ENCODE results near the gene GABRR3.

The GABRR3 gene

DNA sequence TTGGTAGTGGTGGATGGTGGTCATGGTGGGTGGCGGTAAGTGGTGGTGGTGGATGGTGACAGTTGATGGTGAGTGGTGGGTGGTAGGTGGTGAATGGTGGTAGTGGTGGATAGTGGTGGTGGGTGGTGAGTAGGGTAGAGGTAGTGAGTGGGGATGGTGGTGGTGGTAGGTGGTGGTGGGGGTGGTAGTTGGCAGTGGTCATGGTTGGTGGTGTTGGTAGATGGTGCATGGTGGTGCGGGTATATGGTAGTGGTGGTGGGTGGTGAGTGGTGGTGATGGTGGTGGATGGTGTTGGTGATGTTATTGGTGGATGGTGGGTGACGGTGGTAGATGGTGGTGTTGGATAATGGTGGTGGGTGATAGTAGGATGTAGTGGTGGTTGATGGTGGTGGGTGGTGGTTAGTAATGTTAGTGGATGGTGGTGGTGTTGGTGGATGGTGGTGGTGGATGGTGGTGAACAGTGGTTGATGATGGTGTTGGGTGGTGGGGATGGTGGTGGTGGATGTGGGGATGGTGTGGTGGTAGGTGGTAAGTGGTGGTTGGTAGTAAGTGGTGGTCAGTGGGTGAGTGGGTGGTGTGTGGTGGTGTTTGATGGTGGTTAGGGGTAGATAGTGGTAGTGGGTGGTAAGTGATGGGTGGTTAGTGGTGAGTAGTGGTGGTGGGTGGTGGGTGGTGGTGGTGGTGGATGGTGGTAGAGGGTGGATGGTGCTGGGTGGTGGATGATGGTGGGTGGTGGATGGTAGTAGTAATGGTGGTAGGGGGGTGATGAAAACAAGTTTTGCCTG lies 46.1 kb downstream of the GABRR3 start:
- DNase-seq (ENCODE audit: low read depth) = no peak

DNA sequence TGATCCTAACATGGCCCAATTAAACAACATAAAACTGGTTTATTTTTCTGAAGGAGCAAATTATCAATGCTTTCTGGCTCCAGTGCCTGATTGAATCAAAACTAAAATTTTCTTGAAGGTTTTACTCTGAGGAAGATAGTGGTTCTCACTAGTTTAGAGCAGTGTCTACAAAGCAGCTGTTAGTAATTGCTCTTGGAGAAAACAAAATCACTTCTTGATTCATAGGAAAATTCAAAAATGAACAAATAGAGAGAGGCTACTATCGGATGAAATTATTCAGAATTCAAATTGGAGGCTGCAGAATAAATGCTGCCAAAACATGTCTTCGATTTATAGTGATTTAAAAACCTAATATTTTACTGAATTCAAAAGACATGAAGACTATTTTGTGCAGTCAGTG lies 47.8 kb downstream of the GABRR3 start:
- DNase-seq (ENCODE audit: low read depth) = no peak

- no peak for DNase-seq (ENCODE audit: low read depth)
Observed at GRCh38 chr3:97983933-97984491, 51.1 kb downstream of the GABRR3 start.

DNA sequence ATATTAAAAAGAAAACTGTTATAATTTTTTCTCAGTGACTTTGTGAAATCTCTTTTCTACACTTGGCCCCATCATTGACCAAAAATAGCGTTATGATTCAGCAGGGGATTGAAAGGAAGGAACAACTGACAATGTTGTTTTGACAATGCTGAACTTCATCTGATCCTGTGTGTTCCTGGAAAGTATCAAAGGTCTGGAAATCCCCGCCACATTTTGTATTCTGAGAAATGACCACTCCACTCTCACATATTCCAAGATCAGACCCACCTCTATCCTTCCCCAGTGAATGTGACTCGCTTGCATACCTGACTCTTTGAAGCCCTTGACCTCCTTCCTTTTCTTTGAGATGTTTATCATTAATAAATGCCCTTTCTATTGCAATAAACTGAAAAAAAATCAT lies 53.2 kb downstream of the GABRR3 start:
- DNase-seq (ENCODE audit: low read depth) = no peak

- DNase-seq (ENCODE audit: low read depth) = no peak
Observed at GRCh38 chr3:97979610-97980009, 55.5 kb downstream of the GABRR3 start.

- DNase-seq (ENCODE audit: low read depth) = no peak
Observed at GRCh38 chr3:97975466-97975865, 59.6 kb downstream of the GABRR3 start.

DNA sequence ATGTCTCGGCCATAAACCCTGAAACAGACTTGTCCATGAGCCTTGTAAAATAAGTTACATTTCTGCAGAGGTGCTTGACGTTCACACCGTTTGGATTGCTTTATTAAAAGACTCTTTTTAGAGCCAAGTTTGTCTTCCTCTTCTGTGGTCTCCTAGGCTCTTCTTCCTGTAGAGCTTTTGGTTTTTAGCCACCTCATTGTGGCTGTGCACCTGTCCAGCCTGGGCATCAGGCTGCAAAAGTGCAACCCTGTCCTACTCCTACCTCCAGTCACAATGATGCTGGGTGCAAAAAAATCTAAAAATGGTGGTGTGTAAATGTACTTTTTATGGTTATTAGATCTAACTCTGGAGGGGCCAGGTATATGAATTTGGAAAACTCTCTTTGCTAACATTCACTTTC lies 60.1 kb downstream of the GABRR3 start:
- no peak for DNase-seq (ENCODE audit: low read depth)

DNA sequence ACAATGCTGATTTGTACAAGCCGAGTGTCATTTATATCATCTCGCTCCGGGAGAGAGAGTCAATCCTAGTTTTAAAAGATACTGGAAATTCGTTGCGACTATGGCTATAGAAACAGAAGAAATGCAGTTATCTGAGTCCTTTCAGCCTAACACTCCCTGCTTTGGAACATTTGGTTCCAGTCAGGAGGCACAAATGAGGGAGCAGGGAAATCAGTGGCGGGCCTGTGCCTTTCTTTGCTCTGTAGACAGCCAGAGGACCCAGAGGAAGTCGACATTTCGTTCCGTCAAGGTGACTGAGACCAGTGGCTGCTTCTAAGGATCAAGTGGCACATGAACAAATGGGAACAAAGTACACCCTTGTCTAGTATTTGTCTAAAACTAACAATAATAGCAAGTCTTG lies 62.1 kb downstream of the GABRR3 start:
- no peak for DNase-seq (ENCODE audit: low read depth)

GRCh38 chr3:97971679-97972567 lies 63.2 kb downstream of the GABRR3 start, which contains the start of gene RIOX2:
Gene RIOX2, minus strand, starts transcription at chr3:97972431. Its CDS starts 4,838 bp downstream, at chr3:97967593.
- peak; percentile 70 for DNase-seq (ENCODE audit: low read depth)

GRCh38 chr3:97970956-97971620 lies 64.0 kb downstream of the GABRR3 start:
- DNase-seq (ENCODE audit: low read depth) = no peak

GRCh38 chr3:97970156-97970555 lies 65.0 kb downstream of the GABRR3 start:
- DNase-seq (ENCODE audit: low read depth) = no peak

DNA sequence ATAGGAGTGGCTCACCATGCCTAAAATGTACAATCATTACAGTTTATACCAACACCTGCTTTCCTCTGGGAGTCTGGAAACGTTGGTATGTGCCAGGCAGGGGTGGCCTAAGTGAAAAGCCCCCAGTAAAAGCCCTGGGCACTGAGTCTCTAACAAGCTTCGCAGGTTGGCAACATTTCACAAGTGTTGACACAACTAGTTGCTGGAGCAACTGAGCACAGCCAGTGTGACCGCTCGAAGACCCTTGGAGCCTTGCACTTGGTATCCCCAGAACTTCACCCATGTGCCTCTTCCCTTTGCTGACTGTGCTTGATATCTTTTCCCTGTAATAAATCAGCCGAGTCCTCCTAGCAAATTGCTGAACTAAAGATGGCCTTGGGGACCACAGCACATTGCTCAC lies 65.6 kb downstream of the GABRR3 start:
- no peak for DNase-seq (ENCODE audit: low read depth)

DNA sequence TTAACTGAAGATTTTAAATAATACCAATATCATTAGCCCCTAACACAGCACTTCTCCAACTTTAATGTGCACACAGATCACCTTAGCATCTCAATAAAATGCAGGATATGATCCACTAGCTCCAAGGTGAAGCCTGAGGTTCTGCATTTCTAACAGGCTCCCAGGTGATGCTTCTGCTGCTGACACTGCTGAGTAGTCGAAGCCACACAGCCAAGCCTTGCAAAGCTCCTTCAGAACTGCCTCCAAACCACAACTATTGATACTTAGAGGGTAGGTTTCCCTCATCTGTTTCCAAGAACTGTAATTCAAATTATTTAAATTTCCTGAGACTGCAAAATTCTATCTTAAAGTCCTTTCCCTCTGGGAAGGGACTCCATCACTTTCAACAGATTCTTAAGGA lies 66.7 kb downstream of the GABRR3 start:
- DNase-seq (ENCODE audit: low read depth) = no peak

DNA sequence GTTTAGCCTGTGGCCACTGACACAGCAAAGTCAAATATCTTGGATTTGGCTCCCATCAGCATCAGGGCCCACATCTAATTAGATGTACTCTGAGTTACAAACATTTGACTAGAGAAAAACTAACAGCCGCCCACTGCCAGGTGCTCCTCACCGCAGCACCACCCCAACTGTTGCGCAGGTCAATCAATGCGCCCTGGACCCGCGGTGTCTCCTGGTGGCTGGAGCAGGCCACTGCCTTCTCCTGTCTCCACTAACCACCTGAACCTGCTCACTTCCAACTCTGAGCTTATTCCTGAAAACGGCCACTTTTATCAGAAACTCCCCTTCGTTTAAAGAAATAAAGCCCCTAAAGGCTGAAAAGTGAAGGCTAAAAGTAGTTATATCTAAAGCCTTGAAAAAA lies 67.1 kb downstream of the GABRR3 start:
- no peak for DNase-seq (ENCODE audit: low read depth)

- no peak for DNase-seq (ENCODE audit: low read depth)
Observed at GRCh38 chr3:97960993-97961766, 73.9 kb downstream of the GABRR3 start.

GRCh38 chr3:97960551-97960950 lies 74.6 kb downstream of the GABRR3 start:
- DNase-seq (ENCODE audit: low read depth) = no peak

- DNase-seq (ENCODE audit: low read depth) = no peak
Observed at GRCh38 chr3:97959872-97960271, 75.2 kb downstream of the GABRR3 start.

- no peak for DNase-seq (ENCODE audit: low read depth)
Observed at GRCh38 chr3:97958796-97959195, 76.3 kb downstream of the GABRR3 start.

DNA sequence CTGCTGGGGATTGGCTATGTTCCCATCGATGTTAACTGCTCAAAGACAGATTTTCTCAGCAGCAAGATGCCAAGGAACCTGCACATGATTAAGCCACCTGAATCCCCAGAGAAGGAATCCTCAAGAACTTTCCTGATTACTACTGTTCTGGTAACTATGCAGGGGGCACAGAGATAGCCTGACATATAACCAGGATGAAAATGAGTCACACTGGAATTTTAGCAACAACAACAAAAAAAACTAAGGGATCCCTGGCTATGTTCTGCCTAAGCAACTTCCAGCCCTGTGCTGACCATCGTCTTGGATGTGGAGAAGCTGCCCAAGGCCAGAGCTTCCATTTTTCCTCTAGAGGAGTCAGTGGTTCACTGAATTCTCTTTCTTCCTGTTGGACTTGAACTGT lies 76.7 kb downstream of the GABRR3 start:
- no peak for DNase-seq (ENCODE audit: low read depth)

- no peak for DNase-seq (ENCODE audit: low read depth)
Observed at GRCh38 chr3:97957617-97958311, 77.4 kb downstream of the GABRR3 start.

GRCh38 chr3:97956051-97956450 lies 79.1 kb downstream of the GABRR3 start:
- DNase-seq (ENCODE audit: low read depth) = no peak

Measured in activated T-cell treated with anti-CD3 and anti-CD28 coated beads for 1 hour (primary cell).